ENCODE data around the gene FXR1.

Gene FXR1

DNA sequence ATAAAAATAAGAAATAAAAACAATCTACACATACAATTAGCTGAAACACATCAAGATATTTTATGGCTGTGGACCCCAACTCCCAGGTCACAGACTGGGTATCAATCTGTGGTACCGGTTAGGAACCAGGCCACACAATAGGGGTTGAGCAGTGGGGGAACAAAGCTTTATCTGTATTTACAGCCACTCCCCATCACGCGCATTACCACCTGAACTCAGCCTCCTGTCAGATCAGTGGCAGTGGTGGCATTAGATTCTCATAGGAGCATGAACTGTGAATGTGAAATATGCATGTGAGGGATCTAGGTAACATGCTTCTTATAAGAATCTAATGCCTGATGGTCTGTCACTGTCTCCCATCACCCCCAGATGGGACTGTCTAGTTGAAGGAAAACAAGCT, 94.8 kb downstream of the FXR1 start:
- DNase-seq (ENCODE audit: low spot score): no peak

- no peak for DNase-seq (ENCODE audit: low spot score)
Measured at GRCh38 chr3:181008796-181009195, 96.3 kb downstream of the FXR1 start.

DNA sequence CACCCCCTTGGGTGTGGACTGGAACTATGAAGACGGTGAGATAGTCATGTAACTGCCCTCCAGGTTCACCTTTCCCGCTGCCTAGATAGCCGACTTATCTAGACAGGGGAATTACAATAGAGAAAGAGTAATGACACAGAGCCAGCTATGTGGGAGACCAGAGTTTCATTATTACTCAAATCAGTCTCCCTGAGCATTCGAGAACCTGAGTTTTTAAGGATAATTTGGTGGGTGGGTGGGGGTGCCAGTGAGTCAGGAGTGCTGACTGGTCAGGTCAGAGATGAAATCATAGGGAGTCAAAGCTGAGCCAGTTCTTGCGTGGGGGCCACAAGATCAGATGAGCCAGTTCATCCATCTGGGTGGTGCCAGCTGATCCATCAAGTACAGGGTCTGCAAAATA, 96.8 kb downstream of the FXR1 start:
- no peak for DNase-seq (ENCODE audit: low spot score)

DNA sequence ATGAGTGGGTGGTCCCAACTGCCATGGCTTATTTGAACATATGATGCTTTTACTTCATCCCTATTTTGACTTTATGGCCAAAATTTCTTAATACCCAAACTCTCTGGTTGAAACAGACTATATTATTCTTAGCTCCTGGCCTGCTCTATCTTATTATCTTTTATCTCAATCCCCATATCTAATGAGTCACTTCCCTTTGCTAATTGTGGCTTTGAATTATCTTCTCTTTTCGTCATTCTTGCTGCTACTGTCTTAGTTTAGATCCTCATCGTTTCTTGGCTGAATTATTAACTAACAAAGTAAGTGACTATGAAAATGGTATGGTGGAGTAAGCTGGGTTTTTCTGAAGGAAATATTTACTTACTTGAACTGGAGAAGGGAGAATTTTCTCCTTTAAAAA, 105.2 kb downstream of the FXR1 start:
- DNase-seq (ENCODE audit: low spot score): no peak

DNA sequence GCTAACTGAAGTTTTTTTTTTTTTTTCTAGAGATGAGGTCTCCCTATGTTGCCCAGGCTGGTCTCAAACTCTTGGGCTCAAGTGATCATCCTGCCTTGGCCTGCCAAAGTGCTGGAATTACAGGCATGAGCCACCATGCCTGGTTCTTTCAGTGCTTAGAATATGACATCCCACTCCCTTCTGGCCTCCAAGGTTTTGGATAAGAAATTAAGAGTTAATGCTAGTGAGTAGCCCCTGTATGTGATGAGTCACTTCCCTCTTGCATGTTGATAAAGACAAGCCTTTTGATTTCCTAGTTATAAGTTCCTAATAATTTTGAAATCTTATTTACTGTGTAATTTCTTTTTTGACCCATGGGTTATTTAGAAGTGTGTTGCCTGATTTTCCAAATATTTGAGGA, 112.7 kb downstream of the FXR1 start:
- DNase-seq (ENCODE audit: low spot score): no peak

DNA sequence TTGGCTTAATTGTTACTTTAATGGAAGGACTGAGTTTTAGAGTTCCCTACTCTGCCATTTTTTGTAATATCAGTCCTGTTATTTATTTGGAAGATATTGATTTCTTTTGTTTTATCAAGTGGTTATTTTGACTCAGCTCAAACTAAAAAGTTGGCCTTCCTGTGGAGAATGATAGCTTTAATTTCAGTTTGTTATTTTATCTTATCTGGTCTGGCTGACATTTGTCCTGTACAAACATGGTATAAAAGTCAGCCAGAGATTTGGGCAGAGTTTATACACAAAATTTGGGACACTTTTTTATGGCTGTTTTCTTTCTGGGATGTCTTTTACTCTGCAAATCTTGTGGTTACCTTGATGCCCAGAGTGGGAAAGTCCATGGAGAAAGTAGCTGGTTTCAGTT, 118.5 kb downstream of the FXR1 start:
- no peak for DNase-seq (ENCODE audit: low spot score)

All from hematopoietic multipotent progenitor cell treated with erythropoietin and hydrocortisone succinate and interleukin-3 and kit ligand, for 17 days (in vitro differentiated cells).